Activated T-helper 9 cell treated with anti-CD3 and anti-CD28 coated beads, Interleukin-2, amount 50 U/mL, for 16 hours (primary cell): ENCODE results near the gene EPM2A.
"Not testable (repeated sequence)": the region's sequence is repeated elsewhere in the genome, so short reads cannot be mapped to it uniquely, and the experiment has no call there.

Experiments used
- DNase-seq: peaks from one replicate; pipeline ENCODE4 v3.0.0-alpha.2; 2020; ENCODE audit warnings: low read depth

The EPM2A gene

GRCh38 chr6:145735356-145736165 is at the start of gene EPM2A:
Gene EPM2A (minus strand): TSS chr6:145735520. CDS start chr6:145735498, 22 bp downstream.
- DNase-seq = peak; percentile 44

- no peak for DNase-seq
These were observed 49.4 kb upstream of the EPM2A start for GRCh38 chr6:145784683-145785082.

- DNase-seq = no peak
These were observed 48.5 kb upstream of the EPM2A start for GRCh38 chr6:145783796-145784195.

- no peak for DNase-seq
These were observed 37.5 kb upstream of the EPM2A start for GRCh38 chr6:145772846-145773245.

GRCh38 chr6:145765449-145765848 is 30.1 kb upstream of the EPM2A start:
- DNase-seq = no peak

- no peak for DNase-seq
These were observed 28.4 kb upstream of the EPM2A start for GRCh38 chr6:145763742-145764141.

GRCh38 chr6:145761584-145761983 is 26.3 kb upstream of the EPM2A start:
- no peak for DNase-seq

- DNase-seq = no peak
These were observed 22.8 kb upstream of the EPM2A start for GRCh38 chr6:145758113-145758512.

- DNase-seq = no peak
These were observed 20.9 kb upstream of the EPM2A start for GRCh38 chr6:145756170-145756662.

GRCh38 chr6:145755682-145756081 is 20.4 kb upstream of the EPM2A start:
- no peak for DNase-seq

- DNase-seq = no peak
These were observed 17.3 kb upstream of the EPM2A start for GRCh38 chr6:145752638-145753037.

GRCh38 chr6:145749632-145750031 is 14.3 kb upstream of the EPM2A start:
- no peak for DNase-seq

GRCh38 chr6:145745861-145746260 is 10.5 kb upstream of the EPM2A start:
- DNase-seq = no peak

- no peak for DNase-seq
These were observed 9.3 kb upstream of the EPM2A start for GRCh38 chr6:145744619-145745018.

- DNase-seq = no peak
These were observed 8.0 kb upstream of the EPM2A start for GRCh38 chr6:145743332-145743731.

GRCh38 chr6:145742472-145742871 is 7.2 kb upstream of the EPM2A start:
- not testable (repeated sequence) for DNase-seq

- not testable (repeated sequence) for DNase-seq
These were observed 4.4 kb upstream of the EPM2A start for GRCh38 chr6:145739685-145740084.

- no peak for DNase-seq
These were observed 2.9 kb upstream of the EPM2A start for GRCh38 chr6:145738265-145738664.

- DNase-seq = no peak
These were observed 1.4 kb upstream of the EPM2A start for GRCh38 chr6:145736661-145737144.

GRCh38 chr6:145734486-145735355 is 599 bp downstream of the EPM2A start:
- peak; percentile 54 for DNase-seq

GRCh38 chr6:145733810-145734209 is 1.5 kb downstream of the EPM2A start:
- DNase-seq = no peak

GRCh38 chr6:145733207-145733606 is 2.1 kb downstream of the EPM2A start:
- DNase-seq = no peak

- DNase-seq = peak; percentile 4
These were observed 3.9 kb downstream of the EPM2A start for GRCh38 chr6:145731447-145731846.
